Lung microvascular endothelial cell (primary cell): ENCODE measurements around the gene TRMT2A. TPM values are rescaled to one million over a fixed set of nuclear protein-coding genes. Genes with fewer than 3 reads are reported as not detected.
"Not testable (repeated sequence)": the region's sequence is repeated elsewhere in the genome, so short reads cannot be mapped to it uniquely, and the experiment has no call there.

ENCODE experiments used
- DNase-seq, 2 donors: peaks; one replicate each; pipeline versions ENCODE4 v3.0.0 to v3.0.0-alpha.2; 2010; ENCODE audit warnings: low read depth in 2 of 2
- total RNA-seq: library from RNA; depleted of rRNA; stranded (reverse); fragments of >200 nt; gene quantifications from 2 replicates; pipeline ENCODE4 v1.2.1, GENCODE V29; 2014

TRMT2A gene
- total RNA-seq, 1 donor from 2014 or later, result 31.0 TPM

- DNase-seq, result no peak
Measured at GRCh38 chr22:20086101-20086599, 30.9 kb downstream of the TRMT2A start.

DNA sequence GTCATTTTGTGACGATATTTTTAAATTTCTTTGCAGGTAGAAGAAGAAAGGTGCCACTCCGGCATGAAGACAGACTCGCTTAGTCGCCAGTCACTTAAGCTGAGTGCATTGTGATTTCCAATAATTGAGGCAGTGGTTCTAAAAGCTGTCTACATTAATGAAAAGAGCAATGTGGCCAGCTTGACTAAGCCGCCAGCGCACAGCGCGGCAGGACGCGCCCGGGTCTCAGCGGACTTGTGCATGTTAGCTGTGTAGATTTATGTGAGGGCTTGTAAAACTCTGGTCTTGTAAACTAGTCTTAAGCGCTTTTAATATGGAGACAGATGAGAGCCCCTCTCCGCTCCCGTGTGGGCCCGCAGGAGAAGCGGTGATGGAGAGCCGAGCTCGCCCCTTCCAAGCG, 31.4 kb downstream of the TRMT2A start:
- DNase-seq, result no peak

- DNase-seq, result peak in 1 of 2 donors; percentile 29
Measured at GRCh38 chr22:20084547-20085413, 32.2 kb downstream of the TRMT2A start.

GRCh38 chr22:20083891-20084546, 33.0 kb downstream of the TRMT2A start:
- DNase-seq, result no peak

DNA sequence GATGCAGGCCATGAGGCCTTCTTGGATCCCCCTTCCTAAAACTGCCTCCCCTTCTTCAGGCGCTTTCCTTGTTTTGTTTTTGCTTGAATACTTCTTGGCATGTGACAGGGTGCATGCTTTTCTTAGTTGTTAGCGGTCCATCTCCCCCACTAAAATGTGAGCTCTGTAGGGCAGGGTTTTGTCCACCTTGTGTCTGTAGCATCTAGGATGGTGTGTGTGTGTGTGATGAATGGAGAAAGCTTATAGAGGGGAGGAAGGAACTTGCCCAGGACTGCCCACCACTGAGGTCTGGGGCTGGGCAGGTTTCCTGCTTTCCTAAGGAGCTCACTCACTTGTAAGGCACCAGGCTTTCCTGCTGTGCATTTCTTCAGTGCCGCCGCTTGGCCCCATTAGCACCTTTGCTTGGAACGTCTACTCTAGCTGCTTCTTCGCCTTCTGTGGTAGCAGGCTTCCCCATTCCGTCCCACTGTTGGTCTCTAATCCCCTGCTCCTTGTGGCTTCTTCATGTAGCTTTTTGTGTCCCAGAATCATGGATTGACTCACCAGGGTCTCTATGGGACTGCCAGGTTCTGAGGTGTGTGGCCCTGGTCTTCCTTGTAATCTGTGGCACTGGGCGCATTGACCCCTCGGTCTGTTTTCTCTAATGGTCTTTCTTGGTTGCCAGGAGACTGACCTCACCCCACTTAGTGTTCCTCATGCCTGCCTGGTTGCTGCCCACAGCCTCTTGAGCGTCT, 33.7 kb downstream of the TRMT2A start:
- DNase-seq, result no peak

DNA sequence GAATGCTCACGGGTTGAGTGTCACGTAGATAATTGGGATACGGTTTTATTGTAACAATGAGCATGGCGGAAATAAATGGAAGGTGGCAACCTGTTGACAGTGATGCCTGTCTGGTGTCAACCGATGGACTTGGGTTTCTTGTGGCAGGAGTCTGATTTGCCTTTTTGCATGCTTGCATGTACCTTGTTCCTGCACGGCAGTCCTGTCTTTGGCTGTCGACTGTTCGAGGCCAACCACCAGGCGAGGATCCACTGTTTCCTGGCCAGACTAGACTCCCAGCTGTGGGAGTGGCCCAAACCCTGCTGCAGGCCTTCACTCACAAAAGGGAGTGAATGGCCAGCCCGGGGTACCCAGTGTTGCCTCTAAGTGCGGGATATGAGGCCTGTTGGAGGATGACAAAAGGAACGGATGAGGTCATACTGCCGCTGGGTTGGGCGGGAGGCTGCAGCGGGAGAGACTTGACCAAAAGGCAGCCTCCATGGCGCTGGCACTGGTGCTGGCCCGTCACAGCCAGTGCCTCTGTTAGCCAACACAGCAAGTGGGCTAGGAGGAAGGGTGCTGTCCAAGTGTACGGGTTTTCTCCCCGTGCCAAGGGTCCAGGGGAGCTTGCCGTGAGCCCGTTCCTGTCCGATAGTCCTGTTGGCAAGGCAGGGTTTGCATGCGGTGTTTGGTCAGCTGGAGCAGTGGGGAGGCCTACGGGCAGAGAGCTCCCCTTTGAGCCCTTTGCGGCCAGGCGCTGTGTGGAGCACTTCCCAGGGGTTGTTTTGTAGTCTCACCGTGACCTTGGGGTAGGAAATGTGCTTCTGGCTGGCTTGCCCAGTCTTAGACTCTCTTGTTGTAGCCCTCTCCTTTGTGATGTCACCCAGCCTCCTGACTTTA, 36.0 kb downstream of the TRMT2A start:
- peak; percentile 71 to 74 for DNase-seq

DNA sequence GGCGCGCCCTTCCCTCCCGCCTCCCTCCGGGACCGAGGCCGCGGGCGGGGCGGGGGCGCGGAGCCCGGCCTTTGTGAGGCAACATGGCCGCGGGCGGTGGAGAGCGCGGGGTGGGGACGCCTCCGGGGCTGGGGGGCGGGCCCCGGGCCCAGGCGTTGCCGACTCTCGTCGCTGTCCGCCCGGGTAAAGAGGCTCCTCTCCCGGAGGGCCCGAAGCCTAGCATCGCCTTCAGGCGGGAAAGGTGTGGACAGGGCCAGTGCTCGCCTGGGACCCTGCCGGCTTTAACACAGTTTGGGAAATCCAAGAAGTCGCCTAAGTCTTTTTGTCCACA, 36.6 kb downstream of the TRMT2A start:
- peak; percentile 50 to 63 for DNase-seq

DNA sequence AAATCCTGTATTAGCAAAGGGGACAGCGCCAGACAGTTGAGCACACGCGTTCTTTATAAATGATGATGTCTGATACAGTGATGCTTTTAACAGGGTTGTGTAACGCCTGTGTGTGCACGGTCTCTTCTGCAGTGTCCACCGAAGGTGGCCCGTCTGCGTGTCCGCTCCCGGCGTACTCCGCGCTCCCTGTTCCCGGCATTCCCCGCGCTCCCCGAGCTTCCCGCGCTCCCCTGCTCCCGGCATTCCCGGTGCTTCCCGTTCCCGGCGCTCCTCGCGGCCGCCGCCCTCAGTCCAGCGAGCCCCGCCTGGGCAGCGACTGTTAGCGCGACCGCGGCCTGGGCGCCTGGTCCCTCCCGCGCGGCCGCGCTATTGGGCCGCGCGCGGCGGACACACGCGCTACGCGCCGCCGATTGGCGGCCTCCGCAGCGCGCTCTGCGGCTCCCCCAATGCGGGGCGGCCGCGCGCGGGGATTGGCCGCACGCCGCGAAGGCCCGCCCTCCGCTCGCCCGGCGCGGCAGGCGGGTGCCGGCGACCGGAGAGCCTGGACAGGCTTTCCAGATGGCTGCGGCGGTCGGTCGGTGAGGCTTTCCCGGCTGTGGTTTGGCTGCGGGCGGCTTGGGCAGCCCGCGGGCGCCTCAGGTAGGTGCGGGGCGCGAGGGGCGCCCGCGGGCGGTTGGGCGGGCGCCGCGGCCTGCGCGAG, 37.1 kb downstream of the TRMT2A start, which contains the start of gene DGCR8:
Gene DGCR8, plus strand, starts transcription at position 497 of the 700 bp plus-strand sequence. CDS start 5,723 bp downstream, outside the sequence.
- DNase-seq, result peak; percentile 93 to 96

DNA sequence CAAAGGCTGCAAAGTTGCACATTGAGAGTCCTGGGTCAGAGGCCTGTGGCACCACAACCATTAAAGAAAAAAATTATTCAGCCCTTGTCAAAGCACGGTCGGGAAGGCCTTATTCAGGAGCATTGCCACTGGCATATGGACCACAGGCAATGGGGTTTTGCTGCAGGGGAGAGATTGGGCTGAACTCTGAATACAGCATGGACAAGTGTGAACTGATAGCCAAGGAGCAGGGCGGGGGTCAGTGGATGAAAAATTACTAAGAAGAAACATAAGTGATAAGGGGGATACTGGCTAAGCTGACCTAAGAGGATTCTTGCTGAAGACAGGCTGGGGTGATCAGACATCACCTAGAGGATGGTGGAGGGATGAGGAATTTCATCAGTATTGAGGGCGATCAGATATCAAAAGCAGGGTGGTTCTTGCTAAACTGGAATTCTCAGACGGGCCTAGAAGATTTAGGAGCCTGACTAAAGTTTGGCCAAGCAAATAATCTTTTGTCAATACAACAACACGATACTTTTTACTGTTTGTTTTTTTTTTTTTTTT, 40.3 kb downstream of the TRMT2A start:
- no peak for DNase-seq

DNA sequence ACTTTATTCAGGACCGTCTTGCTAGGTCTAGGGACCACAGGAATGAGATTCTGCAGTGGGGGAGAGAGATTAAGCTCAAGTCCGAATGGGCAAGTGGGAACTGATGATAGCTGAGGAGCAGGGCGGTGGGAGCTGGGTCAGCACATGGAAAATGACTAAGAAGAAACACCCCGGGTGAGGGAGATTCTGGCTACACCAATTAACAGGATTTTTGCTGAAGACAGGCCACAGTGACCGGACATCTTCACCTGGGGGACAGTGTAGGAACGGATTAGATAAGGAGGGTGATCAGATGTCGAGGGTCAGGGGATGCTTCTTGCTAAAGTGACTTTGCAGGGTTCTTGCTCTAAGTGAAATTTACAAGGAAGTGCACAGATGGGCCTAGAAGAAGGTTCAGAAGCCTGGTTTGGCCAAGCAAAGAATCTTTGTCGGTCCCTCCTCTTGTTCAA, 45.5 kb downstream of the TRMT2A start:
- no peak for DNase-seq

DNA sequence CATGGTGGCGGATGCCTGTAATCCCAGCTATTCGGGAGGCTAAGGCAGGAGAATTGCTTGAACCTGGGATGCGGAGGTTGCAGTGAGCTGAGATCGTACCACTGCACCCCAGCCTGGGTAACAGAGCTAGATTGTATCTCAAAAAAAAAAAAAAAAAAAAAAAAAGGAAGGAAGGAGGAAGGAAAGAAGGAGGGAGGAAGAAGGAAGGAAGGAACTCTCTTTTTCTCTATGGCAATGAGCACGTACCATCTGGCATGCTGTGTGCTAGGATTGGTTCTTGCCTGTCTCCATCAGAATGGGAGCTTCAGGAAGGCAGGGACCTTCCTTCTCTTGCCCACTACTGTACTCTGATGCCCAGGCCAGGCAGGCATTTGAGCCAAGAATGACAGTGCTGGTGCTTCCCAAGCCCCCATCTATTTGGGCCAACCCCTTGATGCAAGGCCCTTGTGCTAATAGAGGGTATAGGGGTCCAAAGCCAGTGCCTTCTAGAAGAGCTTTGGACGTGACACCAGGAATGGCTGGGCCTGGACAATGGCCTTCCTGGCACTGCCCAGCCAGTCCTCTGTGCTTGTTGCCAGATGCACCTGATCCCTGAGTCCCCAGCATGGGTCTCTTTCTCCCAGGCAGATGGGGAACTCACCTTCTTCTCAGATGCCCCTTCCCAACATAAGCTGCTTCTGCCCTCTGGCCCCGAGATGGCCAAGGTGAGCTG, 47.5 kb downstream of the TRMT2A start:
- no peak for DNase-seq

DNA sequence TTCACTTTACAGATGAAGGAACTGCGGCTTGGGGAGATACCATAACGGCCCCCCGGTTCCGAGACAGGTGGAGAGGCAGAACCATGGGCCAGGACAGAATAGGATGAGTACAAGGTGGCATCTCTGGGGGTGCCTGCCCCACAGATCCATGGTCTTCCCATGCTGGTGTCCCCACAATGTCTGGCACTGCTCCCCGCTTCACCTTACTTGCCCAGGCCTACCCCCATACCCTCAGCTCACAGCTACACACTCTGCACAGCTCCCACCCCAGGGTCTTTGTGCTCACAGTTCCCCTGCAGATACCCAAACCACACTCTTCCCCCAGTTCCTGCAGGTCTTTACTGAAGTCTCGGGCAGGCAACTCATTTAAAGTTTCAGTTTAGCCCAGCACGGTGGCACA, 48.4 kb downstream of the TRMT2A start:
- no peak for DNase-seq

DNA sequence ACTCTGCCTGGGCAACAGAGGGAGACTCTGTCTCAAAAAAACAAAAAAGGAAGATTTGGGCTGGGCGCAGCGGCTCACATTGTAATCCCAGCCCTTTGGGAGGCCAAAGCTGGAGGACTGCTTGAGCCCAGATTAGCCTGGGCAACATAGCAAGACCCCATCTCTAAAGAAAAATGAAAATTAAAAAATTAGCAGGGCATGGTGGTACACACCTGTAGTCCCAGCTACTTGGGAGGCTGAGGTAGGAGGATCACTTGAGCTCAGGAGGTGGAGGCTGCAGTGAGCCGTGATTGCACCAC, 49.7 kb downstream of the TRMT2A start:
- DNase-seq, result not testable (repeated sequence)

- no peak for DNase-seq
Measured at GRCh38 chr22:20066617-20067383, 50.2 kb downstream of the TRMT2A start.

- DNase-seq, result no peak
Measured at GRCh38 chr22:20065896-20066616, 51.0 kb downstream of the TRMT2A start.

GRCh38 chr22:20064545-20065262, 52.3 kb downstream of the TRMT2A start:
- DNase-seq, result no peak

GRCh38 chr22:20064140-20064480, 52.9 kb downstream of the TRMT2A start:
- no peak for DNase-seq
